IMR-90 (cell line): ENCODE data around the gene IFNA8.

Experiments
- MXI1 ChIP-seq: IDR thresholded peaks from 2 replicates; pipeline ENCODE4 v1.6.1; 2012; ENCODE audit warnings: low read depth, mild to moderate bottlenecking, low read length, moderate library complexity, borderline replicate concordance
- TF ChIP-seq, protein P1 (sequence below): conservative IDR thresholded peaks from 2 replicates; pipeline ENCODE4 v1.5.1; 2012; ENCODE audit warnings: mild to moderate bottlenecking, low read depth, low read length, improper control_type of control experiment

DNA sequence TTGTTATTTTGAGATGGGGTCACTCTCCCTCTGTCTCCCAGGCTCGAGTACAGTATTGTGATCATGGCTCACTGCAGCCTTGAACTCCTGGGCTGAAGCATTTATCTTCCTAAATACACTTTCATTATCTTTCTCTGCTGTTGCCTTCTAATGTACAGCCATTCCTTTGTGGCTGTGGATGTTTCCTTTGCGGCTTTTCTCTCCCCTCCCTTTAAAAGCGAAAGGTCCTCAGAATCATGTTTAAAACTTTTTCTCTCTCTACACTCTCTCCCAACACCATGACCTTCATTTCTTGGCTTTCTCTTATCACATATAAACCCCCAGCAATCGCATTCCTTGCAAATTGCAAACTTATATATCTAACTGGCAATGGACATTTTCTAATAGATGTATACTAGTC lies 25.3 kb upstream of the IFNA8 start:
- TF ChIP-seq, protein P1, sequence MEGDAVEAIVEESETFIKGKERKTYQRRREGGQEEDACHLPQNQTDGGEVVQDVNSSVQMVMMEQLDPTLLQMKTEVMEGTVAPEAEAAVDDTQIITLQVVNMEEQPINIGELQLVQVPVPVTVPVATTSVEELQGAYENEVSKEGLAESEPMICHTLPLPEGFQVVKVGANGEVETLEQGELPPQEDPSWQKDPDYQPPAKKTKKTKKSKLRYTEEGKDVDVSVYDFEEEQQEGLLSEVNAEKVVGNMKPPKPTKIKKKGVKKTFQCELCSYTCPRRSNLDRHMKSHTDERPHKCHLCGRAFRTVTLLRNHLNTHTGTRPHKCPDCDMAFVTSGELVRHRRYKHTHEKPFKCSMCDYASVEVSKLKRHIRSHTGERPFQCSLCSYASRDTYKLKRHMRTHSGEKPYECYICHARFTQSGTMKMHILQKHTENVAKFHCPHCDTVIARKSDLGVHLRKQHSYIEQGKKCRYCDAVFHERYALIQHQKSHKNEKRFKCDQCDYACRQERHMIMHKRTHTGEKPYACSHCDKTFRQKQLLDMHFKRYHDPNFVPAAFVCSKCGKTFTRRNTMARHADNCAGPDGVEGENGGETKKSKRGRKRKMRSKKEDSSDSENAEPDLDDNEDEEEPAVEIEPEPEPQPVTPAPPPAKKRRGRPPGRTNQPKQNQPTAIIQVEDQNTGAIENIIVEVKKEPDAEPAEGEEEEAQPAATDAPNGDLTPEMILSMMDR: no peak
- TF ChIP-seq MXI1: no peak
